Suprapubic skin (tissue), 4 donors: ENCODE data around the gene PLEKHG3. TPM values are rescaled to one million over a fixed set of nuclear protein-coding genes. Genes with fewer than 3 reads are reported as not detected.

Source experiments
- DNase-seq, 2 donors: peaks; one replicate each; pipeline ENCODE4 v3.0.0-alpha.2; 2019; ENCODE audit warnings: low spot score in 2 of 2
- H3K27ac ChIP-seq: fragments of 200-600 bp; sonication (generic); one replicate; pipeline ENCODE4 v1.5.1; 2019
- H3K27me3 ChIP-seq: fragments of 200-600 bp; sonication (generic); one replicate; pipeline ENCODE4 v1.5.1; 2019
- H3K36me3 ChIP-seq: fragments of 200-600 bp; sonication (generic); one replicate; pipeline ENCODE4 v1.5.1; 2019
- H3K4me1 ChIP-seq: fragments of 200-600 bp; sonication (generic); one replicate; pipeline ENCODE4 v1.5.1; 2019
- H3K4me3 ChIP-seq: fragments of 200-600 bp; sonication (generic); one replicate; pipeline ENCODE4 v1.5.1; 2019; ENCODE audit warnings: mild to moderate bottlenecking
- H3K9me3 ChIP-seq: fragments of 200-600 bp; sonication (generic); one replicate; pipeline ENCODE4 v1.5.1; 2019
- CTCF ChIP-seq, 2 donors: fragments of 200-600 bp in 1 of 2; fragments of 450-650 bp in 1 of 2; sonication (generic) in 1 of 2; IDR thresholded peaks; one replicate each; pipeline ENCODE4 v1.5.1; 2016 to 2019; ENCODE audit warnings: antibody characterized with exemption in 2 of 2, mild to moderate bottlenecking in 1 of 2, moderate library complexity in 1 of 2
- EP300 ChIP-seq: sonication (generic); formaldehyde crosslinking; IDR thresholded peaks from one replicate; pipeline ENCODE4 v1.6.1; 2017; ENCODE audit warnings: antibody characterized with exemption
- POLR2A ChIP-seq, 2 donors: fragments of 450-650 bp; IDR thresholded peaks; one replicate each; pipeline ENCODE4 v1.6.1; 2017; ENCODE audit warnings: antibody characterized with exemption in 2 of 2, mild to moderate bottlenecking in 2 of 2, moderate library complexity in 2 of 2
- POLR2AphosphoS5 ChIP-seq, 3 donors: sonication (generic); formaldehyde crosslinking; IDR thresholded peaks; one replicate each; pipeline ENCODE4 v1.6.1; 2017; ENCODE audit warnings: antibody characterized with exemption in 3 of 3
- WGBS: methylation state at CpG from one replicate; pipeline ENCODE4 v1.1.5; 2018; 5-methylcytosine and 5-hydroxymethylcytosine counted together
- total RNA-seq, 4 donors: library from RNA; depleted of rRNA; stranded (reverse); fragments of >200 nt; gene quantifications; one replicate each; pipeline ENCODE4 v1.1.0, GENCODE V29; 2016

PLEKHG3 gene
- total RNA-seq, 4 donors from 2014 or later, result 60.4 to 140 (median 96.5) TPM

DNA sequence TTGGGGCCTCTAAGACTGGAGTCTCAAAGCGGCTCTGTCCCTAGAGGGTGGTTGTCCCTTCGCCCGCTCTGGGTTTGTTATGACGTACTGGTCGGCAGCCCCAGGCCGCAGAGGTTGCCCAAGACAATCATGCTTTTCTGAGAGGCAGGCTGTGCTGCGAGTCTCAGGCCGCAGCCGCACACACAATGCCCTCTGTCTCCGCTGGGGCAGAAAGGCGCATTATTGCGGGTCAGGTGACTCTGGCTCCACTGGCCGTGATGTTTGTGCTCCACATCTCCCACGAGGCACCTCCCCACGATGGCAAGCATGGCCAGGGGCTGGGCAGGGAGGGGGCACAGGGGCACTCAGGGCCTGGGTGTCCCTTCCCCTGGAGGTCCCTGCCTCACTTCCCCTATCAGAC lies 21.0 kb upstream of the PLEKHG3 start:
- Histone ChIP-seq H3K36me3 (no peaks in the 10 kb centered on the region), H3K27ac (peak overlapping the region; percentile 43), H3K4me1 (peaks cover 54% of the 10 kb centered on the region), H3K4me3 (no peak overlapping the region), H3K27me3 (no peaks in the 10 kb centered on the region), H3K9me3 (no peaks in the 10 kb centered on the region)
- no peak for TF ChIP-seq CTCF (IDR thresholded peaks at IDR 0.05)
- no peak for TF ChIP-seq POLR2AphosphoS5 (IDR thresholded peaks at IDR 0.05)
- TF ChIP-seq EP300, result no peak
- TF ChIP-seq POLR2A (IDR thresholded peaks at IDR 0.05), result no peak
- DNase-seq, result no peak
- WGBS, result 83% methylated on average over 15 of the region's 15 CpGs

DNA sequence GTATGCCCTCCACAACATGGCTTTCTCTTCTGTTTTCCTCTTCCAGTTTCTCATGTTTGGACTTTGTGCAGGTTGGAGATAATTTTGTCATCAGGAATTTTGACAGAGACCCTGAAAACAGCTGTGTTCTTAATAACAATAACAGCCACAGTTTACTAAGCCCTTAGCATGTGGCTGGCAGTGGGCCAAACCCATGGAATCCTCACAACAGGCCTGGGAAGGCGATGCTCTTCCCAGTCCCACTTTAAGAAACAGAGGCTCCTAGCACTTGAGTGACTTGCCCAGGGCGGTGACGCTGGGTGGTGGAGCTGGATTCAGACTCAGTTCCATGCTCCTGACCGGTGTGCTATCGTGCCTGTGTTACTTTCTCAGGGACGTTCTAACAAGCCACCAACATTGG lies 20.1 kb upstream of the PLEKHG3 start:
- TF ChIP-seq POLR2A (IDR thresholded peaks at IDR 0.05) (no peak), EP300 (no peak), CTCF (IDR thresholded peaks at IDR 0.05) (no peak), POLR2AphosphoS5 (IDR thresholded peaks at IDR 0.05) (no peak)
- H3K4me1 ChIP-seq, result peaks cover 62% of the 10 kb centered on the region
- no peak overlapping the region for H3K27ac ChIP-seq
- H3K9me3 ChIP-seq, result no peaks in the 10 kb centered on the region
- 64% methylated on average over 6 of the region's 6 CpGs for WGBS
- no peaks in the 10 kb centered on the region for H3K27me3 ChIP-seq
- no peak for DNase-seq
- no peak overlapping the region for H3K4me3 ChIP-seq
- no peaks in the 10 kb centered on the region for H3K36me3 ChIP-seq

GRCh38 chr14:64685371-64686281 lies 18.6 kb upstream of the PLEKHG3 start:
- Histone ChIP-seq H3K27me3 (no peaks in the 10 kb centered on the region), H3K27ac (no peak overlapping the region), H3K9me3 (no peaks in the 10 kb centered on the region), H3K4me1 (peaks cover 52% of the 10 kb centered on the region), H3K36me3 (no peaks in the 10 kb centered on the region), H3K4me3 (no peak overlapping the region)
- WGBS, result 69% methylated on average over 10 of the region's 10 CpGs
- no peak for TF ChIP-seq POLR2A (IDR thresholded peaks at IDR 0.05)
- TF ChIP-seq CTCF (IDR thresholded peaks at IDR 0.05), result no peak
- no peak for TF ChIP-seq POLR2AphosphoS5 (IDR thresholded peaks at IDR 0.05)
- TF ChIP-seq EP300, result no peak
- no peak for DNase-seq

GRCh38 chr14:64686282-64686615 lies 18.0 kb upstream of the PLEKHG3 start:
- DNase-seq, result no peak
- no peaks in the 10 kb centered on the region for H3K9me3 ChIP-seq
- H3K27ac ChIP-seq, result no peak overlapping the region
- H3K4me3 ChIP-seq, result no peak overlapping the region
- no peak for TF ChIP-seq CTCF (IDR thresholded peaks at IDR 0.05)
- TF ChIP-seq POLR2AphosphoS5 (IDR thresholded peaks at IDR 0.05), result no peak
- WGBS, result 79% methylated on average over 7 of the region's 7 CpGs
- no peaks in the 10 kb centered on the region for H3K27me3 ChIP-seq
- H3K4me1 ChIP-seq, result peaks cover 46% of the 10 kb centered on the region
- no peaks in the 10 kb centered on the region for H3K36me3 ChIP-seq

GRCh38 chr14:64688031-64688430 lies 16.2 kb upstream of the PLEKHG3 start:
- 66% methylated on average over 2 of the region's 2 CpGs for WGBS
- H3K9me3 ChIP-seq, result no peaks in the 10 kb centered on the region
- H3K4me3 ChIP-seq, result no peak overlapping the region
- TF ChIP-seq POLR2AphosphoS5 (IDR thresholded peaks at IDR 0.05) (no peak), POLR2A (IDR thresholded peaks at IDR 0.05) (no peak), CTCF (IDR thresholded peaks at IDR 0.05) (no peak), EP300 (no peak)
- no peak overlapping the region for H3K27ac ChIP-seq
- peaks cover 38% of the 10 kb centered on the region for H3K4me1 ChIP-seq
- no peaks in the 10 kb centered on the region for H3K36me3 ChIP-seq
- H3K27me3 ChIP-seq, result no peaks in the 10 kb centered on the region
- no peak for DNase-seq
